ENCODE results near the gene ZBTB38. TPM values are rescaled to one million over a fixed set of nuclear protein-coding genes. Genes with fewer than 3 reads are reported as not detected.

The ZBTB38 gene
- total RNA-seq, 4 donors from 2014 or later, result 121 to 171 (median 150) TPM

- H3K27me3 ChIP-seq, result no peaks in the 10 kb centered on the region
- H3K4me1 ChIP-seq, result peaks cover 0 to 49% (median 30%) of the 10 kb centered on the region in 4 donors
- peak overlapping the region; percentile 44 to 99 (median 92) for H3K27ac ChIP-seq
- DNase-seq (ENCODE audit: low spot score in 2 of 2), result no peak
- H3K4me3 ChIP-seq, result no peak overlapping the region
- WGBS, 2 donors, result 63% methylated on average over 5 of the region's 5 CpGs
- H3K36me3 ChIP-seq, result peaks cover 0 to 34% (median 8%) of the 10 kb centered on the region in 3 donors
- TF ChIP-seq EP300 (IDR thresholded peaks at IDR 0.05), result peak in 1 of 2 donors; percentile 49
- peak in 1 of 2 donors; percentile 18 for TF ChIP-seq POLR2A (IDR thresholded peaks at IDR 0.05)
- TF ChIP-seq CTCF (IDR thresholded peaks at IDR 0.05), result no peak
- H3K9me3 ChIP-seq, result peaks cover 0 to 6% (median 0%) of the 10 kb centered on the region in 4 donors
Observed at GRCh38 chr3:141400073-141400971, 32.0 kb downstream of the ZBTB38 start.

- peaks cover 0 to 56% (median 31%) of the 10 kb centered on the region in 4 donors for H3K4me1 ChIP-seq
- H3K9me3 ChIP-seq, result peaks cover 0 to 6% (median 0%) of the 10 kb centered on the region in 4 donors
- no peaks in the 10 kb centered on the region for H3K27me3 ChIP-seq
- no peak for DNase-seq (ENCODE audit: low spot score in 2 of 2)
- no peak overlapping the region for H3K4me3 ChIP-seq
- 72 to 78% methylated on average over 1 of the region's 1 CpG for WGBS, 2 donors
- H3K36me3 ChIP-seq, result peaks cover 0 to 37% (median 8%) of the 10 kb centered on the region in 3 donors
- peak overlapping the region; percentile 86 to 99 (median 96) for H3K27ac ChIP-seq
- TF ChIP-seq CTCF (IDR thresholded peaks at IDR 0.05) (no peak), EP300 (IDR thresholded peaks at IDR 0.05) (no peak), POLR2A (IDR thresholded peaks at IDR 0.05) (no peak)
Observed at GRCh38 chr3:141401095-141401494, 32.8 kb downstream of the ZBTB38 start.

- no peaks in the 10 kb centered on the region for H3K27me3 ChIP-seq
- peak overlapping the region; percentile 47 to 90 (median 69) for H3K4me3 ChIP-seq
- peak in 1 of 2 donors; percentile 17 for DNase-seq (ENCODE audit: low spot score in 2 of 2)
- peak overlapping the region; percentile 86 to 99 (median 96) for H3K27ac ChIP-seq
- H3K9me3 ChIP-seq, result peaks cover 0 to 2% (median 0%) of the 10 kb centered on the region in 4 donors
- H3K4me1 ChIP-seq, result peaks cover 0 to 60% (median 31%) of the 10 kb centered on the region in 4 donors
- peaks cover 0 to 36% (median 8%) of the 10 kb centered on the region in 3 donors for H3K36me3 ChIP-seq
- WGBS, 2 donors, result 7 to 11% methylated on average over 25 to 45 of the region's 59 CpGs
- peak in 1 of 2 donors; percentile 41 for TF ChIP-seq EP300 (IDR thresholded peaks at IDR 0.05)
- TF ChIP-seq CTCF (IDR thresholded peaks at IDR 0.05), result peak in 1 of 5 experiments; percentile 15
- TF ChIP-seq POLR2A (IDR thresholded peaks at IDR 0.05), result no peak
Observed at GRCh38 chr3:141401573-141402475, 33.5 kb downstream of the ZBTB38 start.

- Histone ChIP-seq H3K4me3 (peak overlapping the region; percentile 47 to 90 (median 69)), H3K27ac (peak overlapping the region; percentile 86 to 99 (median 96)), H3K9me3 (no peaks in the 10 kb centered on the region), H3K27me3 (no peaks in the 10 kb centered on the region), H3K4me1 (peaks cover 0 to 60% (median 31%) of the 10 kb centered on the region in 4 donors), H3K36me3 (peaks cover 0 to 31% (median 8%) of the 10 kb centered on the region in 3 donors)
- peak in 1 of 5 experiments; percentile 43 for TF ChIP-seq CTCF (IDR thresholded peaks at IDR 0.05)
- TF ChIP-seq EP300 (IDR thresholded peaks at IDR 0.05), result peak in 1 of 2 donors; percentile 55
- peak in 1 of 2 donors; percentile 47 for TF ChIP-seq POLR2A (IDR thresholded peaks at IDR 0.05)
- DNase-seq (ENCODE audit: low spot score in 2 of 2), result peak; percentile 42 to 54
- 3 to 5% methylated on average over 9 to 20 of the region's 58 CpGs for WGBS, 2 donors
Observed at GRCh38 chr3:141402476-141403171, 34.3 kb downstream of the ZBTB38 start.

Measured in tibial nerve (tissue), 4 donors.